DMS114 treated with DMSO at 0.1 percent for 48 hours (cell line): ENCODE measurements around the gene CPNE8.

Experiments used
- DNase-seq: peaks from one replicate; lab custom pipeline; 2025; ENCODE audit not compliant: unreplicated experiment; lab: John Stamatoyannopoulos, UW

The CPNE8 gene

DNA sequence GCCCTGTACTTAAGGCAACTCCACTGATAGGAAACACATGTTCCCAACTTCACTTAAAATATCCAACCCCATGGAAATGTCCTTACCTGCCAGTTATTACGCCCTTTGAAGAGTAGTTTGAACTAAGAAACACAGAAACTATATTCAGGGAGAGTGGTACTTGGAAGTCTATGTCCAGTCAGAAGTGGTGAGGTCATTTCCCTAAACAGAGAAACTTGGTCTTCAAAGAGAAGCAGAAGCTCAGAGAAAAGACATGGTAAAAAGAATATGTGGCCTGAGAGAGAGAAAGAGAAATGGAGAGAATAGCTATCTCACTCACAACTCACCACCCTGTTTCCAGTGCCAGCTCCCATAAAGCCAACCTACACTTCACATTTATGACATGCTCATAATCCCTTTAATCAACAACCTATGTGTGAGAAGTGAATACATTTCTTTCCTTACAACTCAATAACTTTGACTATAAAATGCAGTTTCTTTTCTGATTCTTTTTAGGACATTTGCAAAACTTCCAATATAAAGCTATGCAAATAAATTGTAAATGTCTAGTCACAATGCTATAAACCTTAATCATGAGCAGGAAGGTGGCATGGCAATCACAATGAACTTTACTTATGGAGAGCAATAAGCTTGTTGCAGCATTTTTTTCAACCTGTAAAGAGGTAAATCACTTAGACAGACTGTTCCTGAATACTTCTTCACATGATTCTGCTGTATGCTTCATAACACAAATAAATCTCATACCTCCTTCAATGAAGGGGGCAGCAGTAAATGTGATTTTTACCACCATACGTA, 67.1 kb downstream of the CPNE8 start:
- DNase-seq = no peak

DNA sequence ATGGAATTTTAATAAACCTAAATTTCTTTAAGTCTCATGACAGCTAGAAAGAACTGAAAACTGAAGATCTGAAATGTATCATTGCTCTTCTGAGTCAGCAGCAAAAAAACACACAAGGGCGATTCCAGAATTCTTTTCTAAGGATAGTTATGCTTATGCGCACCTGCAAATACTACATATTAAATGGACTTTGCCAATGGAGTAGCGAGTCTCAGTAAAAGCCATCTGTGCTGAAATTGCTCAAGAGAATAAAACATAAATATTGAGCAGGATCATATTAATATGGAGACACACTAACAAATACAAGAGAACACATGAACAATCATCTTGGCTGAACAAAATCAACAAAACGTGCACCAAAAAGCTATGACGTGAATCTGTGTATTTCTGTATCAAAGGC, 73.7 kb downstream of the CPNE8 start:
- no peak for DNase-seq

DNA sequence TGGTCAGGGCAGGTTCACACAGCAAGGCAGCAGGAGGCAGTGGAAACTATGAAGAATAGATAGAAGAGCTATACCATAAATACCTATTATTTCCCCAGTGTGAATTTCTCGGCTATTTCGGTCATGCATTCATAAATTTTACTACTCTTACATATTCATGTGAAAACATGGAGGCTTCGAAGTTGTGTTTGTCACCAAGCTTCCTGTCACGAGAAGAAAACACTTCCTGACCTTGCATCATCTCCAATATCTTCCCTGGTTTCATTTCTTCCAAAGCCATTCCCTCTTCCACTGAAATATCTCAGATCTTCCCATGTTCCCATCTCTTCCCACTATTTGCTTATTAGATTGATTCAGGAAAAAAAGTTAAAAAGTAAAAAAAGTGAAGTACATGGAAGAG, 80.4 kb downstream of the CPNE8 start:
- DNase-seq = no peak

DNA sequence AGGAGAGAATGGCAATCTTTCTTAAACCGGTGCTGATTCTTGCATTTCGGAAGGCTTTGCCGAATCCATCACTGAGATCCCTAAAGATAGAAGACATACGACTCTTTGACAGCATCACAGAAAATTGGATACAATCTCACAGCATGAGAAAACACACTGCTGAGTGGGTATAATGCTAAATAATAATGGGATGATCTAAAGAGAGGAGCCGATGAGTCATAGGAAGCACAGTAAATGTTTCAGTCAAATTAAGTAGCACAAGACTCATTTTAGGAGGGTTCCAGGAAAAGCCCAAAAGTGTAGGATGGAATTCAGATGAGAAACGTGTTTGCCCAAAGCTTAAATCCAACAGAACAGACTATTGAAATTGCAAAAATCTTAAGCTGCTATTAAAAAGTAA, 81.7 kb downstream of the CPNE8 start:
- no peak for DNase-seq

DNA sequence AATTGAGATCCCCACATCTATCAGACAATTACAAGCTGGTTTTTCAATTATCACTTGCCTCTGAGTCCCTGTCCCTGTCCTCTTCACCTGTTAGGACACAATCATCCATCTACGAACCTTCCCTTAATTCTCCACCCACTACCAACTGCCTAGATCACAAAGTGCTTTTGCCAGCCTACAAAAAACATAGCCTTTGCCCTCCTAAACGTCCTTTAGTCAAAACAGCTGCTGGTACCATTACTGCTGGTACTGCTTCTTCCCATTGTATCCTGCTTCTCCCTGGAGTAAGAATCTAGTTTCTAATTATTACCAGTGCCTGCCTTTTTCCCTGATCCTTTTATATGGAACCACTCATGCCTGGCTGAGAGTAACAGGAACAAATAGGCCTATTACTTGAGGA, 82.1 kb downstream of the CPNE8 start:
- DNase-seq = no peak

DNA sequence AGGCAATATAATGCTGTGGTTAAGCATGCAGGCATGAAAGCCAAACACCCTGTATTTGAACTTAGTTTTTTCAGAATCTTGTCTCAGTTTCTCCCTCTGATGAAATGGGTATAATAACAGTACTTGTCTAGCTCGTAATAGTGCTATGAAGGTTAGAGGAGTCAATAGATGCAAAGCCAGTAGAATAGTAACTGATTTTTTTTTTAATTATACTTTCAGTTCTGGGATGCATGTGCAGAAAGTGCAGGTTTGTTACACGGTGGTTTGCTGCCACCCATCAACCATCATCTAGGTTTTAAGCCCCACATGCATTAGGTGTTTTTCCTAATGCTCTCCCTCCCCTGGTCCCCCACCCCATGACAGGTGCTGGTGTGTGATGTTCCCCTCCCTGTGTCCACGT, 87.4 kb downstream of the CPNE8 start:
- no peak for DNase-seq

DNA sequence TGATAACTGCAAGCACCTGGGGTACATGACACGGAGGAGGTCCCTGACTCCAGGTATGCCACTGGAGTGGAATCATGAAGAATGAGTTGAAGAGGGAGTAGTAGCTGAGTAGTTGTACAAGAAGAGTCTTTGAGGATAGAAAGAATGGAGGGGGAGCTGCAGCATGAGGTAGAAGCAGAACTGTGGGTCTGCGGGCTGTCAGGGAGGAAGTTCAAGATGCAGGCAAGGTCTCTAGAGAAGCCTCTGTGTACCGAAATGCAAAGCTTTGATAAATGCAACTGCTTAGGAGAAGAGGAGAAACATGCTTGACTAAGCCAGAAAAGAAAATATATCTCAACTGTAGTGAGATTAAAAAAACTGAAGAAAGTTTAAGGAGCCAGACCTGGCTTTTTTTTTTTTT, 91.5 kb downstream of the CPNE8 start:
- no peak for DNase-seq

DNA sequence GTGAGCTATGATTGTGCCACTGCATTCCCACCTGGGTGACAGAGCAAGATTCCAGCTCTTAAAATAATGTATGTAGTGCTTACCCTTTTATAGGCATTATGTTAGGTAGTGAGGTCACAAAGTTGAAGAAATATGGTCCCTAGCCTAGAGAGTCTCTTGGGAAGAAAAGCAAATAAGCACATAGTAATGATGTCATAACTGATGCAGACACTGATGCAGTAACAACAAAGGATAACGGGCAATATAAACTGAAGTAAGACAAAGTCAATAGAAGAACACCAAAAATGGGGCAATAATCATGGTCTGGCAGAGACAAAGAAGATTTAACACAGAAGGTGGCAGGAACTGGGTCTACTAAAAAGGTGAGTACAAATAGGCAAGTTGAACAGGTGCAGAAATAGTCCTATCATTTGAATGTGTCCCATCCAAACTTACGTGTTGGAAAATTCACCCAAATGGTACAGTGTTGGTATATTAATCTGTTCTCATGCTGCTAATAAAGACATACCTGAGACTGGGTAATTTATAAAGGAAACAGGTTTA, 93.5 kb downstream of the CPNE8 start:
- DNase-seq = no peak

DNA sequence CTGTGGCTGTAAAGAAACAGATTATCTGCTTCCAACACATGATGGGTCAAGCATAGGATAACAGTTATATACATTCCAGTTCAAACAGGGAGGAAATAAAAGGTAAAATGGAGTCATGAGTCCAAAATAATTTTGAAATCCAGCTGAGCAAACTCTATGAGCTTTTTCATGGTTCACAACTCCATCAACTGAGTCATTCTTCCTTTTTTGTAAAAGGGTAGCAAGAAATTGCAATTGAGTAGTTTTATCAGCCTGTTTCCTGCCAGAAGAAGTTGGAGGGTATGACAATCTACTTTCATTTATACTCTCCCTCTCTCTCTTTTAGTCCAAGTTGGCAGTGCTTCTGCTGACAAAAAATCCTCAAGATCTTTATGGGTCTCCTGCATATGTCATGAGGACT, 95.6 kb downstream of the CPNE8 start:
- DNase-seq = no peak

DNA sequence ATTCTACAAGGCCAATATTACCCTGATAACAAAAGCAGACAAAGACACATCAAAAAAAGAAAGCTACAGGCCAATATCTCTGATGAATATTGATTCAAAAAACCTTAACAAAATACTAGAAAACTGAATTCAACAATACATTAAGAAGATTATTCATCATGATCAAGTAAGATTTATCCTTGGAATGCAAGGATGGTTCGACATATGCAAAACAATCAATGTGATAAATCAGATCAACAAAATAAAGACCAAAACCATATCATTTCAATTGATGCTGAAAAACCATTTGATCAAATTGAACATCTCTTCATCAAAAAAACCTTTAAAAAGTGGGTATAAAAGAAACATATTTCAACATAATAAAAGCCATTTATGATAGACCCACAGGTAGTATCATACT, 117.3 kb downstream of the CPNE8 start:
- DNase-seq = no peak

DNA sequence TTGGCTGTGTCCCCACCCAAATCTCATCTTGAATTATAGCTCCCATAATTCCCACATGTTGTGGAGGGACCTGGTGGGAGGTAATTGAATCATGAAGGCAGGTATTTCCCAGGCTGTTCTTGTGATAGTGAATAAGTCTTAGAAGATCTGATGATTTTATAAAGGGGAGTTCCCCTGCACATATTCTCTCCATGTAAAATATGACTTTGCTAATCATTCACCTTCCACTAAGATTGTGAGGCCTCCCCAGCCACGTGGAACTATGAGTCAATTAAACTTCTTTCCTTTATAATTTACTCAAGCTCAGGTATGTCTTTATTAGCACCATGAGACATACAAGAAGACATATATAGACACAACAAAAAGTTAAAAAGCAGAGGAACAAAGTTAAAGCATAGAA, 120.0 kb downstream of the CPNE8 start:
- DNase-seq = no peak

DNA sequence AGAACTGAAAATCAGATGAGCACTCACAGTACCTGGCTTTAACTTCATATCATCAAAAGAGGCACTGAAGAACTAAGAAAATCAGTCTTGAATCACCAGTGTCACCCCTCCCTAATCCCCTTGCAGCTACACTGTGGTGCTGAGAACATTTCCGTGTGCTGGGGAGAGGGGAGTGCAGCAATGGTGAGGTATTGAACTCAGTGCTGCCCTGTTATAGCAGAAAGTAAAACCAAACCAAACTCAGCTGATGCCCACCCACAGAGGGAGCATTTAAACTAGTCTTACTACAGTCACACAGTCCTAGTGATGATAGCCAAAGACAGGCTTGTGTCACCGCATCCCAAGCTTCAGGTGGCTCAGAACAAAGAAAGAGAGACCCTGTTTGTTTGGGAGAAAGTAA, 122.1 kb downstream of the CPNE8 start:
- DNase-seq = no peak

DNA sequence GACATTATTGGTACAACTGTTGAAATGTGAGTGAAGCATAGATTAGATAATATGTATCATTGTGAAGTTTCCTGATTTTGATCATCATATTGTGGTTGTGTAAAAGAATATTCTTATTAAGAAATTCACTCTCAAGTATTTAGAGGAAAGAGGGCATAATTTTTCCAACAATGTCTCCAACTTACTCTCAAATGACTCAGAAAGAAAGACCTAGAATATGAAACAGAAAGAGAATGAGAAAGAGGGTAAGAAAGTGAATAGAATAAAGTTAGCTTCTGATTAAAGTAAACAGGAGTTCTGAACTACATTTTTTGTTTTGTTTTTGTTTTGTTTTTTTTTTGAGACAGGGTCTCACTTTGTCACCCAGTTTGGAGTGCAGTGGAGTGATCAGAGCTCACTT, 123.0 kb downstream of the CPNE8 start:
- no peak for DNase-seq

DNA sequence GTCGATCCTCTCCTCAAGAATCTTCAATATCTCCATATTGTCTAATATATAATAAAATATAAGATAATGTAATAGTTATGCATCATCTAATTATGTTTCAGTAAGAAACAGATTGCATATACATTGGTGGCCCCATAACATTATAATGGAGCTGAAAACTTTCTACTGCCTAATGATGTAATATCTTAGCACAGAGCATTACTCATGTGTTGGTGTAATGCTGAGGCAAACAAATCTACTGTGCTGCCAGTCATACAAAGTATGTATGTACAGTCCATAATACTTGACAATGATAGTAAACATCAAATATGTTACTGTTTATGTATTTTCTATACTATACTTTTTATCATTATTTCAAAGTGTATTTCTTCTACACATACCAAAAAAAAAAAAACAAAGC, 128.7 kb downstream of the CPNE8 start:
- no peak for DNase-seq

DNA sequence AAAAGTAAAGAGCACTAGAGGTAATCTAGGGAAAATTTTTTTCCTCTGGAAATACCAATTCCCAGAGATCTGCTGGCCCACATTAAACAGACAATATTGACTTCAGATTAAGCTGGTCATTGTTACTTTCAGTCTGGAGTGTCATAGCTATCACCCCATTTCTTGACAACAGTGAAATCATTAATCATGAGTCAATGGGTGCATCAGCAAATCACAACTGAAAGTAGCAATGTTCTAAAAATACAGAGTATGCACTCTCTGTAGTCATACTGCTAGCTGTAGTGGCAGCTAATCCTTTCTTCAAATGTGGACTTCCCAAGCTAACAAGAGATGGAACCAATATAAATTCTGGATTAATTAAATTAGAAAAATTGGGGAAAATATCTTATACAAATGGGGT, 129.9 kb downstream of the CPNE8 start:
- no peak for DNase-seq

DNA sequence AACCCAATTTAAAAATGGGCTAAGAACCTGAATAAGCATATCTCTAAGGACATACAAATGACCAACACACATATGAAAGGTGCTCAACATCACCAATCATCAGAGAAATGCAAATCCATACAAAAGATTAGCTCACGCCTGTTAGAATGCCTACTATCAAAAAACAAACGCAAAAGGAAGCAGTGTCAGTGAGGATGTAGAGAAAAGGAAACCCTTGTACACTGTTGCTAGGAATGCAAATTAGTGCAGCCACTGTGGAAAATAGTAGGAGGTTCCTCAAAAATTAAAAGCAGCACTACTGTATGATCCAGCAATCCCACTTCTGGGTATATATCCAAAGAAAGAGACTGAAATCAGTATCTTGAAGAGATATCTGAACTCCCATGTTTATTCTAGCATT, 133.0 kb downstream of the CPNE8 start:
- no peak for DNase-seq

DNA sequence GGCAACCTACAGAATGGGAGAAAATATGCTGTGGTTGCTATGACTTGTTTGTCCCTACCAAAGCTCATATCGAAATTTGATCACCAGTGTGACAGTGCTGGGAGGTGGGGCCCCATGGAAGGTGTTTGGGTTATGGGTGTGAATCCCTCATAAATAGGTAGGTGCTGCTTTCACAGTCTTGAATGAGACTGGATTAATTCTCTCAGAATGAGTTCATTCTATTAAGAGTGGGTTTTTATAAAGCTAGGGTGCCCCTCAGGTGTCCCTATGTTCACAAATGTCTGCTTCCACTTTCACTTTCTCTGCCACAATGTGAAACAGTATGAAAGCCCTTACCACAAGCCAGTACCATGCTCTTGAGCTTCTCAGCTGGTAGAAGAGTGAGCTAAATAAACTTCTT, 133.5 kb downstream of the CPNE8 start:
- no peak for DNase-seq

DNA sequence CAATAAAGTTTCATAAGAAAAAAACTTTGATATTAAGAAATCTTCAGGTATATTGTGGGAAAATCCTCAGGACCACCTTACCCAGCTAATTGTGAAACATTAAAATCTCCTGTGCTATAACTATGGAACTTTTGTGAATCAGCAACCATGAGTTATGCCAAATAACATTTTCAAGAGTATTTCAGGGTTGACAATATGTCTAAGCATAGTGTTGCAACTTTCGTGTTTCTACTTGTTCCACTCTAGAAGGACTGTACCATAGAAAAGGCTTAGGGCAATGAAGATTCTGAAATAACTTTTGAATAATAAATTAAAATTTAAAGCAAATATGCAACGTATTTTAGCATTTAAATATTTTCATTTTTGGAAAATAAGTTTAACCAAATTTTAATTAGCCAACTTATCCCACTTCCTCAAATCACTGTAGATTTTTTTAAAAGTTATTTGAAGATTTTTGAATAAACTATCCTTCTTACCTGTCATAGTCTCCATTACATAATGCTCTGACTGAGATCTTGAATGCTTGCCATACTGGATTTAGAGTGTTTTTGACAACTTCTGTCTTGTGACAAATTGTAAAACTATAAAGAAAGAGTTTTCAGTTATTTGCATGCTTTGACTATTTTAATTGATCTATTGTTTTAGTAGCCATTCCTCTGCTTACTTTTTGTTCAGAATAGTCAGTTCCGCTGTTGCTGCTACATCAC, 143.6 kb downstream of the CPNE8 start:
- no peak for DNase-seq

DNA sequence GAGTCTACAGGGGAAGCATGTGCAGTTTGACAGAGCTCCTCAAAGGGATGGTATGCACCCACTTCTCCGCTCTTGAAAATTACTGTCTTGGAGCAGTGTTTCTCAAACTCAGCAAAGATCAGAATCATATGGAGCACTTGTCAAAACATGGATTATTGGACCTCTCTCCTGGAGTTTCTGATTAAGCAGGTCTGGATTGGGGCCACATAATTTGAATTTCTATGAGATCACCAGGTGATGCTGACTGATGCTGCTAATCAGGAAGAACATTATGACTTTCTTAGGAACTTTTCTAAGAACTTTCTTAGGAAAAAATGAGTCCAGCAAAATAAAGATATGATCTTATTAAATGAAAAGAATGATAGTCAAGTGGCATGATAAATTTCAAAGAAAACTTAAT, 144.3 kb downstream of the CPNE8 start:
- DNase-seq = no peak

DNA sequence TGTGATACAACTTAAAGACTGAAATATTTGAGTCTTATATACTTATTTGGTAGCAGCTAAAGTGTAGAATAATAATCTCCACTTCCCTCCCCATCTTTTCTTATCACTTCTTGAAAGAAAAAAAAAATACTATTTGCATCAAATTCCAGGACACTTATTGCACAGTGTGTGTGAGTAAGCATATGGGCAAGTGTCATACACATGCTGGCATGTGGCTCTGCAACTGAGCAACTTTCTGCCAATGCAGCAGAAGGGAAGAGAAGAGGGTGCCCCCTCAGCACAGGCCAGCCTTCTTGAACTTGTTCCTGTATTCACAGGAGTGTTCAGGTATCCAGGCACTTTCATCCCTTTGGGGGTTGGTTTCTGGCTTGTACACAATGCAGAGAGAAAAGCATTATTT, 145.8 kb downstream of the CPNE8 start:
- DNase-seq = no peak

DNA sequence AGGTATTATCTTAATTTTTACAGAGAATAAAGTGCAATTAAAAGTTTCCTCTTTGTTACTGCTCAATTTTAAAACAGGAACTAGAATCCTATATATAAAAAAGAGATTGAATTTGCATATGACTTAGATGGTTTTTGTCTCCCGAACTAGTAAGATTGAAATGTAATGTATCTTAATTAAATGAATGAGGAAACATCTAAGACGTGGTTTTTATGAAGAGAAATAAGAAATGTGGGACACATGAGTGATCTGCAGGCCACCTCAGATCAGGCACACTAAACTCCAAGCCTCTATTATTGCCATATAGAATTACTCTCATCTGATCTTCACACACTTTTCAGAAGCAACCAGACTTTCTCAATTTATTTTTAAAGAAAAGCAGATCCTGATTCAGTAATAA, 158.6 kb downstream of the CPNE8 start:
- no peak for DNase-seq

DNA sequence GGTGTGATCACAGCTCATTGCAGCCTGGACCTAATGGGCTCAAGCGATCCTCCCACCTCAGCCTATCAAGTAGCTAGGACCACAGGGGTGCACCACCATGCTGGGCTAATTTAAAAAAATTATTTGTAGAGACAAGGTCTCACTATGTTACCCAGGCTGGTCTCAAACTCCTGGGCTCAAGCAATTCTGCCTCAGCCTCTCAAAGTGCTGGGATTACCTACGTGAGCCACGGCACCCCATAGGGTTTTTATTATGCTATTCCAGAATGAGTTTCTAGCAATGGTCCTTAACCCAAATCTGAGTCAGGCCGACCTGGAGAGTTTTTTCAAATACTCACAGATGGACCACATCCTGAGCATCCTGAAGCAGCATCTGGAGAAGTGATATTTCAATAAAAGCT, 159.8 kb downstream of the CPNE8 start:
- DNase-seq = no peak

DNA sequence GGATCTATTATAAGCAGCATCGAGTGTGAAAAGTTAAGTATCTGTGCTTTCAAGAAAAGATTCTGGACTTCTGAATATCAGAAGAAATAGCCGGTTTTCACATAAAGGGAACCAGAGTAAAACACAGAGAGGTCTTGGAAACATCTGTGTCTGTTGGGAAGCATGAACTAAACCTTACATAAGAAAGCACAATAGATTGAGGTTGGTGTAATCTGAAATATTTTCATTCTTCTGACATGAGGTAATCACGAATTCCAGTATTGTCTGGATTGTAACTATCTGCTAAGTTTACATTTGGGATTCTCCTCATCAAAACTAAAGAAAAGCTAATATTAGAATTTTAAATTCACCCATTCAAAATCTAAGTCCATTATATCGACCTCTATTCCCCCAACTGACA, 161.3 kb downstream of the CPNE8 start:
- no peak for DNase-seq
